Right lobe of liver (tissue), 6 donors: ENCODE measurements around the gene CDK11A. TPM values are rescaled to one million over a fixed set of nuclear protein-coding genes. Genes with fewer than 3 reads are reported as not detected.
"Not testable (repeated sequence)": the region's sequence is repeated elsewhere in the genome, so short reads cannot be mapped to it uniquely, and the experiment has no call there.

Source experiments
- ATAC-seq, 4 donors: fragments of 200-7000 bp; cut with Tn5 transposase; one replicate each; pipeline ENCODE4 v1.9.1; 2020; ENCODE audit warnings: mild to moderate bottlenecking in 4 of 4, moderate library complexity in 4 of 4
- DNase-seq, 3 donors: peaks; one replicate each; pipeline ENCODE4 v3.0.0-alpha.2; 2020
- H3K27ac ChIP-seq, 3 donors: fragments of 200-600 bp; one replicate each; pipeline ENCODE4 v1.8.0; 2022
- H3K27me3 ChIP-seq, 2 donors: fragments of 200-600 bp; one replicate each; pipeline ENCODE4 v1.8.0; 2022
- H3K36me3 ChIP-seq, 4 donors: fragments of 200-600 bp; sonication (generic) in 1 of 4; one replicate each; pipeline versions ENCODE4 v1.5.1 to v1.8.0; 2017 to 2022; ENCODE audit warnings: control low read depth in 1 of 4
- H3K4me1 ChIP-seq, 4 donors: fragments of 200-600 bp; sonication (generic) in 1 of 4; one replicate each; pipeline versions ENCODE4 v1.5.1 to v1.8.0; 2017 to 2022; ENCODE audit warnings: control low read depth in 1 of 4
- H3K4me3 ChIP-seq, 3 donors: fragments of 200-600 bp; one replicate each; pipeline ENCODE4 v1.8.0; 2022
- H3K9me3 ChIP-seq, 4 donors: fragments of 200-600 bp; sonication (generic) in 1 of 4; one replicate each; pipeline versions ENCODE4 v1.5.1 to v1.8.0; 2017 to 2022; ENCODE audit warnings: control low read depth in 1 of 4
- POLR2A ChIP-seq: fragments of 450-650 bp; IDR thresholded peaks from one replicate; pipeline ENCODE4 v1.6.1; 2017; ENCODE audit warnings: antibody characterized with exemption, mild to moderate bottlenecking
- WGBS: methylation state at CpG from one replicate; pipeline ENCODE4 v1.1.6; 2018; ENCODE audit warnings: low coverage, low lambda C conversion rate; ENCODE audit not compliant: insufficient coverage; ENCODE audit errors: missing lambda C conversion rate; 5-methylcytosine and 5-hydroxymethylcytosine counted together
- intact Hi-C, 2 donors: fragments of 100-400 bp; cut with DNase I; formaldehyde crosslinking; loops; one replicate each; pipeline versions ENCODE4 v1.11.2 to v1.14.1; 2022
- total RNA-seq, 6 experiments: library from RNA; depleted of rRNA in 2 of 6; stranded (reverse); fragments of >200 nt in 2 of 6; fragmentation: NEBNext Ultra II Directional in 3 of 6; extraction: Animal tissue kit (Norgen Biotek cat#: 25700) in 3 of 6; gene quantifications; one replicate each; pipeline versions ENCODE4 v1.1.0 to v1.2.4, GENCODE V29; 2016 to 2023
- TF ChIP-seq, protein P1 (sequence below), 4 donors: fragments of 200-600 bp in 3 of 4; fragments of 450-650 bp in 1 of 4; IDR thresholded peaks; one replicate each; pipeline versions ENCODE4 v1.5.1 to v1.8.0; 2016 to 2022; ENCODE audit warnings: antibody characterized with exemption in 4 of 4, mild to moderate bottlenecking in 2 of 4
- donor health status: DM: no; HTN: yes; CAD: no.
- donor health status: DM: no; HTN: no; CAD: no.
- donor health status: DM: no; HTN: no; CAD: no.
- donor health status: DM: no; HTN: yes; CAD: no.
- donor health status: DM: no; HTN: yes; CAD: no.

Gene CDK11A
- total RNA-seq, 6 experiments from 2014 or later: 8.4 to 25.2 (median 11.0) TPM

- Histone ChIP-seq H3K4me1 (peaks cover 0 to 21% (median 0%) of the 10 kb centered on the region in 4 donors), H3K9me3 (no peaks in the 10 kb centered on the region), H3K27ac (no peak overlapping the region), H3K36me3 (peaks cover 0 to 48% (median 10%) of the 10 kb centered on the region in 4 donors), H3K27me3 (no peaks in the 10 kb centered on the region), H3K4me3 (no peak overlapping the region)
- TF ChIP-seq, protein P1, sequence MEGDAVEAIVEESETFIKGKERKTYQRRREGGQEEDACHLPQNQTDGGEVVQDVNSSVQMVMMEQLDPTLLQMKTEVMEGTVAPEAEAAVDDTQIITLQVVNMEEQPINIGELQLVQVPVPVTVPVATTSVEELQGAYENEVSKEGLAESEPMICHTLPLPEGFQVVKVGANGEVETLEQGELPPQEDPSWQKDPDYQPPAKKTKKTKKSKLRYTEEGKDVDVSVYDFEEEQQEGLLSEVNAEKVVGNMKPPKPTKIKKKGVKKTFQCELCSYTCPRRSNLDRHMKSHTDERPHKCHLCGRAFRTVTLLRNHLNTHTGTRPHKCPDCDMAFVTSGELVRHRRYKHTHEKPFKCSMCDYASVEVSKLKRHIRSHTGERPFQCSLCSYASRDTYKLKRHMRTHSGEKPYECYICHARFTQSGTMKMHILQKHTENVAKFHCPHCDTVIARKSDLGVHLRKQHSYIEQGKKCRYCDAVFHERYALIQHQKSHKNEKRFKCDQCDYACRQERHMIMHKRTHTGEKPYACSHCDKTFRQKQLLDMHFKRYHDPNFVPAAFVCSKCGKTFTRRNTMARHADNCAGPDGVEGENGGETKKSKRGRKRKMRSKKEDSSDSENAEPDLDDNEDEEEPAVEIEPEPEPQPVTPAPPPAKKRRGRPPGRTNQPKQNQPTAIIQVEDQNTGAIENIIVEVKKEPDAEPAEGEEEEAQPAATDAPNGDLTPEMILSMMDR (IDR thresholded peaks at IDR 0.05): peak; percentile 68 to 78 (median 72)
- TF ChIP-seq POLR2A: no peak
- peak; percentile 70 to 75 (median 74) for DNase-seq
- intact Hi-C loops: loop anchor here in 1 of 2 donors (10.0 kb wide), 1 partner anchor 152 kb away; no protein-coding TSS in a partner anchor
- ATAC-seq: peak; percentile 56 to 71 (median 66)
- WGBS: 71% methylated on average over 10 of the region's 37 CpGs
These were observed 28.8 kb upstream of the CDK11A start for GRCh38 chr1:1752636-1753606.

DNA sequence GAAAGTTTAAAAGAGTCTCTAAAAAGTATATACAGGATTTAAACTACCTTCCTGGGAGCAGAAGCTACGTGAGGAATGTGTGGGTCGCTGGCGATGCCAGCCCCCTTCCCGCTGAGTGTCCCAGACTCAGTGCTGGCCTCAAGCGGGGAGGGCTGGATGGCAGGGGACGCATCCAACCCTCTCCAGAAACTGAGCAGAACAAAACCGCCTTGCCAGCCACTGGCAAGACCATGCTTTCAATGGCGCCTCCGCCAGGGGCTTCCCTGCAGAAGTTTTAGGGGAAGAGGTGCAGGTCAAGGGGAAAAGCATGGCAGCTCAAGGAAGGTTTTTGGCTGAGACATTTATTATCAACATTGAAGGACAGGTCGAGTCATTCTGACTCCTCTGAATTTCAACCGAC is 28.0 kb upstream of the CDK11A start:
- H3K27ac ChIP-seq: no peak overlapping the region
- WGBS: 79% methylated on average over 5 of the region's 11 CpGs
- H3K9me3 ChIP-seq: no peaks in the 10 kb centered on the region
- H3K4me3 ChIP-seq: no peak overlapping the region
- TF ChIP-seq POLR2A: no peak
- TF ChIP-seq, protein P1 (IDR thresholded peaks at IDR 0.05): no peak
- DNase-seq: peak in 1 of 3 donors; percentile 45
- peaks cover 0 to 48% (median 10%) of the 10 kb centered on the region in 4 donors for H3K36me3 ChIP-seq
- no peak for ATAC-seq
- no peaks in the 10 kb centered on the region for H3K27me3 ChIP-seq
- intact Hi-C loops: loop anchor here in 1 of 2 donors (10.0 kb wide), 1 partner anchor 153 kb away; no protein-coding TSS in a partner anchor
- H3K4me1 ChIP-seq: peaks cover 0 to 17% (median 0%) of the 10 kb centered on the region in 4 donors

DNA sequence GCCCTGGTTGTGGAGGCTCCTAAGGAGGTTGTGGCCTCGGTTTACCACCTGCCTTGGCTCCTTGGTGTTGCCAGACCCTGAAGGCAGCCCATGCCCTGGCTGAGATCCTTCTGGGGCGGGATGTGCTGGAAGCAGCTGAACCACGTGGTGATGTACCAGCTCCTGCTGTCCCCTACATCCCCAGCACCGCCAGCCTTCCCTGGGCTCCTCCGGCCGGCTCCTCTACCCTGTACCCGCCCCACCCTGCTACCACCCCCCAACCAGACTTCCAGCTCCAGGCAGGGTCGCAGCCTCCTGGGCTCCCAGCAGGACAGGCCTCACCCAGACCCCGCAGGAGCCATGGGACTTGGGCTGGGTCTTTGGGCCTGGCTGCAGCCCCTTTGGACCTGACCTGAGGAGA is 25.8 kb upstream of the CDK11A start:
- Histone ChIP-seq H3K4me1 (peaks cover 0 to 11% (median 0%) of the 10 kb centered on the region in 4 donors), H3K36me3 (peaks cover 0 to 27% (median 2%) of the 10 kb centered on the region in 4 donors)
- intact Hi-C loops: loop anchor here in 1 of 2 donors (10.0 kb wide), 1 partner anchor 155 kb away; no protein-coding TSS in a partner anchor
- H3K27ac ChIP-seq, H3K4me3 ChIP-seq, H3K9me3 ChIP-seq, H3K27me3 ChIP-seq, ATAC-seq: not testable (repeated sequence)
- DNase-seq: peak in 2 of 3 donors; percentile 25 to 47
- 80% methylated on average over 1 of the region's 9 CpGs for WGBS

DNA sequence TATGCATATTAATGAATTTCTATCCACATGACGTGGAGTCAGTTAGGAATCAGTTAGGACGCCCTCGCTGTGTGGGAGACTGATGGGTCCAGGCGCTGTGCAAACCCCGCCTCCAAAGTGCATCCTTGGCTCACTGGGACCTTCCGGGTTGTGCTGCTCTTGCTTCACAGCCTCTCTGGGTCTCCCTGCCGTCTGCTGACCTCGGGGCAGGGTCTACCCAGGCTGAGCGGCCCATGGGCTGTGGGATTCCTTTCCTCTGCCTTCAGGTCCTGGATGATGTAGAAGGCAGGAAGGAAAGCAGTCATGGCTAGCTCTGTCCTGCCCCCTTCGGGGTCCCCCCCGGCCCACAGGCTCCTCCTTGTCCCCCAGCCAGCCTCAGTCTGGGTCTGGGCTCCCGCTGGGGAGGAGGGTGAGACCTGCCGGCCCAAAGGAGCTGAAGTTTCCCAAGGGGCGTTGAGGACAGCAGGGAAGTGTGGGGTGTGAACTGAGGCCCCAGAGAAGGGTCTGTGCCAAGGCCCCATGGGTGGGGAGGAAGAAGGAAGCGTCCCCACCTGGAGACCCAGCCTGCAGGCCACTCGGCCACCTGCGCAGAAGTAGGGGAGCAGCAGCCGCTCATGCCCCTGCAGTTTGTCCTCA is 24.6 kb upstream of the CDK11A start:
- H3K36me3 ChIP-seq: peaks cover 0 to 18% (median 2%) of the 10 kb centered on the region in 4 donors
- no peak overlapping the region for H3K4me3 ChIP-seq
- DNase-seq (peak in 2 of 3 donors; percentile 23 to 45), ATAC-seq (no peak)
- no CpG with 5 or more reads among the region's 18 CpGs for WGBS
- H3K4me1 ChIP-seq: peaks cover 0 to 4% (median 0%) of the 10 kb centered on the region in 4 donors
- H3K9me3 ChIP-seq: no peaks in the 10 kb centered on the region
- intact Hi-C loops: no loop called here
- H3K27ac ChIP-seq: no peak overlapping the region
- TF ChIP-seq, protein P1 (IDR thresholded peaks at IDR 0.05): no peak
- TF ChIP-seq POLR2A: no peak
- H3K27me3 ChIP-seq: no peaks in the 10 kb centered on the region

DNA sequence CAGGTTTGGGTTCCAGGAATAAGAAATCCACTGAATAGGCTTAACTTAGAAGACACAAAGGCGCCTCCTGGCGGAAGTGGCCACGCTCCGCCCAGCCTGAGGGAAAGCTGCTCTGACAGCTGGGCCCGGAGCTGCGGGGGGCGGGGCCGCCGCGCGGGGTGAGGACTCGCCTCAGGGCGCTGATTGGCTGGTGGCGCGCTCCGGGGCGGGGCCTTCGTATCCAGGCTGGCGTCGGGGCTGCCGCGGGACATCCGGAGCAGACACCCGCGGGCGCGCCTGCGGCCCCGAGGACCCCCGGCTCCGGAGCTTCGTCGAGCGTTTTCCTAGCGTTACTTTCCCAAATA is 22.4 kb upstream of the CDK11A start:
- WGBS: no CpG with 5 or more reads among the region's 35 CpGs
- intact Hi-C loops, DNase-seq, H3K4me1 ChIP-seq, H3K27me3 ChIP-seq, H3K36me3 ChIP-seq, H3K4me3 ChIP-seq, H3K9me3 ChIP-seq: not testable (repeated sequence)
- peak; percentile 88 to 96 (median 92) for ATAC-seq
- peak overlapping the region in 2 of 3 donors; percentile 71 to 82 for H3K27ac ChIP-seq
